ENCODE data around the gene GPR137C.

Gene GPR137C

DNA sequence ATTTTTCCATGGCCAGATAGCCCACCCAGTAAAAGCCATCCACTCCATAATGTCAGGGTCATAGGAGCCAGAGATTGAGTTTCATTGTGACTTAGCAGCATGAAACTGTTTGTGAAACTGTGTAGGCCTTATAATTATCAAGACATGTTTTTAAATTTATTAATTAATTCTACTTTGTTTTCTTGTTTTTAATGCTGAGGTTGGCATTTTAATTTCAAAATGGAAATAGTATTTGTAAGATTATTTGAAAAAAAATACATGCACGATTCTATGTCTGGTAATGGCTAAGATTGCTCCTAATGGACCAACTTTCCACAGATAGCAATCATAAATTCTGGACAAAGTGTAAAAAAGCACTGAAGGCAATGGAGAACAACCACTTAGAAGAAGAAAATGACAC, 67.1 kb downstream of the GPR137C start:
- TF ChIP-seq, protein P1, sequence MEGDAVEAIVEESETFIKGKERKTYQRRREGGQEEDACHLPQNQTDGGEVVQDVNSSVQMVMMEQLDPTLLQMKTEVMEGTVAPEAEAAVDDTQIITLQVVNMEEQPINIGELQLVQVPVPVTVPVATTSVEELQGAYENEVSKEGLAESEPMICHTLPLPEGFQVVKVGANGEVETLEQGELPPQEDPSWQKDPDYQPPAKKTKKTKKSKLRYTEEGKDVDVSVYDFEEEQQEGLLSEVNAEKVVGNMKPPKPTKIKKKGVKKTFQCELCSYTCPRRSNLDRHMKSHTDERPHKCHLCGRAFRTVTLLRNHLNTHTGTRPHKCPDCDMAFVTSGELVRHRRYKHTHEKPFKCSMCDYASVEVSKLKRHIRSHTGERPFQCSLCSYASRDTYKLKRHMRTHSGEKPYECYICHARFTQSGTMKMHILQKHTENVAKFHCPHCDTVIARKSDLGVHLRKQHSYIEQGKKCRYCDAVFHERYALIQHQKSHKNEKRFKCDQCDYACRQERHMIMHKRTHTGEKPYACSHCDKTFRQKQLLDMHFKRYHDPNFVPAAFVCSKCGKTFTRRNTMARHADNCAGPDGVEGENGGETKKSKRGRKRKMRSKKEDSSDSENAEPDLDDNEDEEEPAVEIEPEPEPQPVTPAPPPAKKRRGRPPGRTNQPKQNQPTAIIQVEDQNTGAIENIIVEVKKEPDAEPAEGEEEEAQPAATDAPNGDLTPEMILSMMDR (conservative IDR thresholded peaks at IDR 0.05; ENCODE audit: low read depth, low read length) = no peak
- no peak overlapping the region for H3K4me3 ChIP-seq (ENCODE audit: low read length)
- DNase-seq (ENCODE audit: low read depth) = no peak

DNA sequence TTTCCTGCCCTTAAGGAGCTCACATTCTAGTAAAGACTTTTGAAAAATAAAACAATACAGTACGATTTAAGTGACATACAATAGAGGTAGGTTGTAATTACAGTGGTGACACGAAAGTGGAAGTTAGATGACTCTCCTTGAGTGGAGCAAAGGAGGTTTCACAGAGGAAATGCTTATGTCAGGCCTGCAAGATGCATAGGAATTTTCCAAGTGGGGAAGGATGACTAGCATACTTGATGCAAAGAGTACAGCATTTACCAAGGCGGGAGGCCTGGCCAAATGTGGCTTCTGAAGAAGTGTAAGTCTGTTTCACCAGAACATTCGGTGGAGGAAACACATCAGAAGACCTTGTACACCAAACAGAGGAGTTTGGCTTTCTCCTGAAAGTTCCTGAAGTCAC, 87.5 kb downstream of the GPR137C start:
- H3K4me3 ChIP-seq (ENCODE audit: low read length) = no peak overlapping the region
- TF ChIP-seq, protein P1 (conservative IDR thresholded peaks at IDR 0.05; ENCODE audit: low read depth, low read length) = no peak
- no peak for DNase-seq (ENCODE audit: low read depth)

DNA sequence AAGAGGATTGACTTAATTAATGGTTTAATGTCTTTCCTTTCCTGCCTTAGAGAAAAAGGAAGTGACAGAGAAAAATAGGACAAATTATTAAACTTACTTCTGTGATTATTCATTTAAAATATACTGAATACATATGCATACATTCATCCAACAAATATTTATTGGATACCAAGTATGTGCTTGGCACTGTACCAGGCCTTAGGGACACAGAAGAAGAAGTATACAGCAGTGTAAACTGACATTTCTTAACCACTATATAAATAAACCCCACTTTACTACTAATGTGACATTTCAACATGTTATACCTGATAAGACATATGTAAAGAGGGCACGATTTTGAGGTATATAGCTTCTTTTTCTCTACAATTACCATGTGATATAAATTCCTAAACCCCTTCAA, 89.1 kb downstream of the GPR137C start:
- DNase-seq (ENCODE audit: low read depth) = no peak
- TF ChIP-seq, protein P1 (conservative IDR thresholded peaks at IDR 0.05; ENCODE audit: low read depth, low read length) = no peak
- H3K4me3 ChIP-seq (ENCODE audit: low read length) = no peak overlapping the region

GRCh38 chr14:52649511-52649910, 96.9 kb downstream of the GPR137C start:
- no peak overlapping the region for H3K4me3 ChIP-seq (ENCODE audit: low read length)
- TF ChIP-seq, protein P1 (conservative IDR thresholded peaks at IDR 0.05; ENCODE audit: low read depth, low read length) = no peak
- DNase-seq (ENCODE audit: low read depth) = no peak

DNA sequence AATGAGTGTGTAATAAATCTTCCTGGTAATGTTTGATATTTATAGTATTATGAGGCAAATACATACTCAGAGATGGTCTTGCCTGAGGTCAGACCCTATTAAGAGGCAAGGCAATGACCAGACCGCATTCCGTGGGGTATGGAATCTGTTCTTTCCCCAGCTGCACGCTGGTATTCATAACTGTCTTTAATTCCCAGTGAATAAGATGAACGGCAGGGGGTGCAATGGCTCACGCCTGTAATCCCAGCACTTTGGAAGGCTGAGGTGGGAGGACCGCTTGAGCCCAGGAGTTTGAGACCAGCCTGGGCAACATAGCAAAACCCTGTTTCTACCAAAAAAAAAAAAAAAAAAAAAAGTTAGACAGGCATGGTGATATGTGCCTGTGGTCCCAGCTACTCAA, 98.1 kb downstream of the GPR137C start:
- no peak for DNase-seq (ENCODE audit: low read depth)
- TF ChIP-seq, protein P1 (conservative IDR thresholded peaks at IDR 0.05; ENCODE audit: low read depth, low read length) = peak; percentile 4
- H3K4me3 ChIP-seq (ENCODE audit: low read length) = no peak overlapping the region

- DNase-seq (ENCODE audit: low read depth) = no peak
- no peak overlapping the region for H3K4me3 ChIP-seq (ENCODE audit: low read length)
- TF ChIP-seq, protein P1 (conservative IDR thresholded peaks at IDR 0.05; ENCODE audit: low read depth, low read length) = no peak
Observed at GRCh38 chr14:52656905-52657304, 104.3 kb downstream of the GPR137C start.

- TF ChIP-seq, protein P1 (conservative IDR thresholded peaks at IDR 0.05; ENCODE audit: low read depth, low read length) = no peak
Observed at GRCh38 chr14:52660325-52660724, 107.7 kb downstream of the GPR137C start.

More at GRCh38 chr14:52660325-52660724, 107.7 kb downstream of the GPR137C start:
- no peak overlapping the region for H3K4me3 ChIP-seq (ENCODE audit: low read length)
- DNase-seq (ENCODE audit: low read depth) = no peak

All from retinal pigment epithelial cell (primary cell).